Uterus (tissue), 4 donors: ENCODE results near the gene ARPC5L. TPM values are rescaled to one million over a fixed set of nuclear protein-coding genes. Genes with fewer than 3 reads are reported as not detected.
"Not testable (repeated sequence)": the region's sequence is repeated elsewhere in the genome, so short reads cannot be mapped to it uniquely, and the experiment has no call there.

Experiments
- DNase-seq, 2 donors: peaks; one replicate each; pipeline ENCODE4 v3.0.0-alpha.2; 2019 to 2020
- H3K27ac ChIP-seq, 2 donors: fragments of 200-600 bp; sonication (generic); 1 replicate in 1 of 2; 2 replicates in 1 of 2; pipeline ENCODE4 v1.5.1; 2016 to 2018
- H3K27me3 ChIP-seq, 2 donors: fragments of 200-600 bp; sonication (generic); one replicate each; pipeline ENCODE4 v1.5.1; 2018 to 2019; ENCODE audit warnings: control low read depth in 1 of 2
- H3K36me3 ChIP-seq, 2 donors: fragments of 200-600 bp; sonication (generic); one replicate each; pipeline ENCODE4 v1.5.1; 2019; ENCODE audit warnings: control low read depth in 1 of 2
- H3K4me1 ChIP-seq, 2 donors: fragments of 200-600 bp; sonication (generic); one replicate each; pipeline ENCODE4 v1.5.1; 2018 to 2019; ENCODE audit warnings: control low read depth in 1 of 2
- H3K4me3 ChIP-seq, 2 donors: fragments of 200-600 bp; sonication (generic); 1 replicate in 1 of 2; 2 replicates in 1 of 2; pipeline ENCODE4 v1.5.1; 2018 to 2019; ENCODE audit warnings: mild to moderate bottlenecking in 1 of 2
- H3K9me3 ChIP-seq, 2 donors: fragments of 200-600 bp; sonication (generic); one replicate each; pipeline ENCODE4 v1.5.1; 2019; ENCODE audit warnings: control low read depth in 1 of 2
- POLR2A ChIP-seq, 2 donors: fragments of 450-650 bp; IDR thresholded peaks; one replicate each; pipeline ENCODE4 v1.6.1; 2016; ENCODE audit warnings: antibody characterized with exemption in 2 of 2, mild to moderate bottlenecking in 1 of 2, moderate library complexity in 1 of 2
- intact Hi-C: fragments of 100-400 bp; cut with DNase I; formaldehyde crosslinking; loops from one replicate; pipeline ENCODE4 v1.15.1; 2023; ENCODE audit warnings: low total_unique reads
- total RNA-seq, 4 donors: library from RNA; depleted of rRNA in 3 of 4; stranded (reverse); fragments of >200 nt in 3 of 4; gene quantifications; one replicate each; pipeline versions ENCODE4 v1.1.0 to v1.2.4, GENCODE V29; 2014 to 2023
- TF ChIP-seq, protein P1 (sequence below), 4 experiments: fragments of 200-600 bp in 2 of 4; fragments of 450-650 bp in 2 of 4; sonication (generic) in 2 of 4; IDR thresholded peaks; one replicate each; pipeline ENCODE4 v1.5.1; 2016 to 2019; ENCODE audit warnings: antibody characterized with exemption in 4 of 4, mild to moderate bottlenecking in 2 of 4, moderate library complexity in 1 of 4
- donor health status: DM: yes; HTN: yes; CAD: no.

Gene ARPC5L
- total RNA-seq, 4 donors from 2014 or later: 1.0 to 18.3 (median 5.6) TPM

DNA sequence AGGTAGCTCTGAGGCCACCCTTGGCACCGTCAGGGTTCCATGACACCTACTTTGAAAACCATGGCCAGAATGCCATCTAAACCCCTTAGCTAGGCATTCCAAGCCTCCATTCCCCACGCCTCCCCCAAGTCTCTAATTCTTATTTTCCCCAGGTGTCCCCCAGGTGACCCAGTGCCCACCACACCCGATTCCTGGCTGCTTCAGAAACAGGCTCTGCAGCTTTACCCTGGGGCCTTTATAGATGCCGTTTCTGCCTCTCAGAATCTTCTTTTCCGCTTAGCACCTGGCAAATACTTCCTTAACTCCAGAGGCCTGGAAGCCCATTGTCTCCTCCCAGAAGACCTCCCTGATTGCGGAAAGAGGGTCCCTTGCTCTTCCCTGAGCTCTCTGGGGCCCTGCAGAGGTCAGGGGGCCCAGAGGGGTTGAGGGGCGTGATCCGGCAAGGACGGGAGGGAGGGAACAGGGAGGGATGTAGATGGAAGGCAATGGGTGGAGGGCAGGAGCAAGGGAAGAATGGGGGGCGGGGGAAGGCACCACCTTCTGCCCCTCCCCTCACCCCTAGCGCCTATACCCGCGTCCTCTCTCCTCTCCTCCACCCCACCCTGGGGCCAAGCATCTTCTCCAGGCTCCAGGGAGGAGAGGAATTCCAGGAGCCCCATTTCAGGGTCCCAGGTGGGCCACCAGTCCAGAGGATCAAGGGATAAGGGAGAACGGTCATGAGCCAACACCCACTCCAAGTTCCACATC lies 20.7 kb upstream of the ARPC5L start:
- Histone ChIP-seq H3K27me3 (no peaks in the 10 kb centered on the region), H3K4me1 (no peaks in the 10 kb centered on the region), H3K27ac (no peak overlapping the region), H3K9me3 (no peaks in the 10 kb centered on the region), H3K4me3 (no peak overlapping the region), H3K36me3 (no peaks in the 10 kb centered on the region)
- no peak for TF ChIP-seq POLR2A (IDR thresholded peaks at IDR 0.05)
- TF ChIP-seq, protein P1, sequence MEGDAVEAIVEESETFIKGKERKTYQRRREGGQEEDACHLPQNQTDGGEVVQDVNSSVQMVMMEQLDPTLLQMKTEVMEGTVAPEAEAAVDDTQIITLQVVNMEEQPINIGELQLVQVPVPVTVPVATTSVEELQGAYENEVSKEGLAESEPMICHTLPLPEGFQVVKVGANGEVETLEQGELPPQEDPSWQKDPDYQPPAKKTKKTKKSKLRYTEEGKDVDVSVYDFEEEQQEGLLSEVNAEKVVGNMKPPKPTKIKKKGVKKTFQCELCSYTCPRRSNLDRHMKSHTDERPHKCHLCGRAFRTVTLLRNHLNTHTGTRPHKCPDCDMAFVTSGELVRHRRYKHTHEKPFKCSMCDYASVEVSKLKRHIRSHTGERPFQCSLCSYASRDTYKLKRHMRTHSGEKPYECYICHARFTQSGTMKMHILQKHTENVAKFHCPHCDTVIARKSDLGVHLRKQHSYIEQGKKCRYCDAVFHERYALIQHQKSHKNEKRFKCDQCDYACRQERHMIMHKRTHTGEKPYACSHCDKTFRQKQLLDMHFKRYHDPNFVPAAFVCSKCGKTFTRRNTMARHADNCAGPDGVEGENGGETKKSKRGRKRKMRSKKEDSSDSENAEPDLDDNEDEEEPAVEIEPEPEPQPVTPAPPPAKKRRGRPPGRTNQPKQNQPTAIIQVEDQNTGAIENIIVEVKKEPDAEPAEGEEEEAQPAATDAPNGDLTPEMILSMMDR (IDR thresholded peaks at IDR 0.05): no peak
- intact Hi-C loops: no loop called here
- no peak for DNase-seq

DNA sequence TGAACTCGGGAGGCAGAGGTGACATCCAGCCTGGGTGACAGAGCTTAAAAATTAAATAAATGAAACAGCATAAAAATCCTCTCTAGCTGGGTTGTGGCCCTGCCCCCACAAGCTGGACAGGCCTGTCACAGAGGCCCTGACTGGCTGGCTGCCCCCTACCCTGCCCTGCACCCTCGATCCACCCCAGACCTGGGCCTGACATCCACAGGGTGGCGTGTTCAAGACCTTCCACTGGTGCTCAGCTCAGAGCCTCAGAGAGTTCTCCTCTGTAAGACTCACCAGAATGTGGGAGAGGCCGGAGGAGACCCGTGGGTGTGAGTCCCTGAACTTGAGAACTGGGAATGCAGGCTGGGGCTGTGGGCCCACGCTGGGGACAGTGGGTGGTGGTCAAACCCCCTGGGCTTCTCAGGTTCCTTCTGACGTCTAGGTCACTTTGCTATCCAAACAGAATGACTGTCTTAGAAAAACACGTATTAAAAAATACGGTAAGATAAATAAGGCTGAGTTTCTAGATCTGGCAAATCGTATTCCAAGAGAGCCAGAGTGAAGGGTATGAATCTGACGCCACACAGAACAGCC lies 18.4 kb upstream of the ARPC5L start:
- TF ChIP-seq, protein P1 (IDR thresholded peaks at IDR 0.05): no peak
- TF ChIP-seq POLR2A (IDR thresholded peaks at IDR 0.05): no peak
- Histone ChIP-seq H3K27me3 (no peaks in the 10 kb centered on the region), H3K4me3 (no peak overlapping the region), H3K36me3 (no peaks in the 10 kb centered on the region), H3K27ac (no peak overlapping the region), H3K9me3 (no peaks in the 10 kb centered on the region), H3K4me1 (no peaks in the 10 kb centered on the region)
- DNase-seq: no peak
- intact Hi-C loops: no loop called here

DNA sequence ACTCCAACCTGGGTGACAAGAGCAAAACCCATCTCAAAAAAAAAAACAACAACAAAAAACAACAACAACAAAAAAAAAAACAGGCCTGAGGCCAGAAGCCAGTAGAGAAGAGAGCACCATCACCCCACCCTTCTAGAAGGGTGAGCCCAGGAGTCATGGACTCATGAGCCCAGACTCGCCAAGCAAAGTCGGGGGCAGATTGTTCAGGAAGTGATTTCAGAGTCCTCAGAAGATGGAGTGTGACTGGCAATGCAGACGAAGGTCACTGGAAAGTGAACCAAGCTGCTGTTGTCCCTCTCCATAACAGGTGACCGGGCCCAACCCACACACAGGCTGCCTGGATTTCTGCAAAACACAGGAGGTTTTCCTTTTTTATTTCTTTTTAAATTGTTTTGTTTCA lies 17.6 kb upstream of the ARPC5L start:
- H3K4me1 ChIP-seq: no peaks in the 10 kb centered on the region
- H3K27me3 ChIP-seq: no peaks in the 10 kb centered on the region
- H3K9me3 ChIP-seq: no peaks in the 10 kb centered on the region
- H3K4me3 ChIP-seq: no peak overlapping the region
- TF ChIP-seq, protein P1 (IDR thresholded peaks at IDR 0.05): no peak
- TF ChIP-seq POLR2A (IDR thresholded peaks at IDR 0.05): no peak
- no peak overlapping the region for H3K27ac ChIP-seq
- intact Hi-C loops: no loop called here
- H3K36me3 ChIP-seq: no peaks in the 10 kb centered on the region
- DNase-seq: no peak

DNA sequence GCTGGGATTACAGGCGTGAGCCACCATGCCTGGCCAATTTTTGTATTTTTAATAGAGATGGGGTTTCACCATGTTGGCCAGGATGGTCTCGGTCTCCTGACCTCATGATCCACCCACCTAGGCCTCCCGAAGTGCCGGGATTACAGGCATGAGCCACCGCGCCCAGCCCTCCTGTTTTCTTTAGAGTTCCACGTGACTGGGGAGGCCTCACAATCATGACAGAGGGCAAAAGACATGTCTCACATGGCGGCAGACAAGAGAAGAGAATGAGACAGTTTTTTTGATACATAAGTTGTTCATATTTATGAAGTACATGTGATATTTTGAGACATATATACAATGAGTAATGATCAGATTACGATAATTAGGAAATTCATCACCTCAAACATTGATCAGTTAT lies 15.5 kb upstream of the ARPC5L start:
- intact Hi-C loops, H3K4me1 ChIP-seq, H3K4me3 ChIP-seq, H3K36me3 ChIP-seq, H3K27ac ChIP-seq, DNase-seq, H3K27me3 ChIP-seq, H3K9me3 ChIP-seq: not testable (repeated sequence)

DNA sequence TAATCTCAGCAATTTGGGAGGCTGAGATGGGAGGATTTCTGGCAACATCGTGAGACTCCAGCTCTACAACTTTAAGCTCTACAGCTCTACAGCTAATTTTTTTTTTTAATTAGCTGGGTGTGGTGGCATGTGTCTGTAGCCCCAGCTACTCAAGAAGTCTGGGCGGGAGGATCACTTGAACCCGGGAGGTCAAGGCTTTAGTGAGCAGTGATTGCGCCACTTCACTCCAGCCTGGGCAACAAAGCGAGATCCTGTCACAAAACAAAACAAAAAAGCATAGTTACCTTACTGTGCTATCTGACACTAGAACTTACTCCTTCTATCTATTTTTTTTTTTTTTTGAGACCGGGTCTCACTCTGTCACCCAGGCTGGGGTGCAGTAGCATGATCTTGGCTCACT lies 15.0 kb upstream of the ARPC5L start:
- no peak for DNase-seq
- intact Hi-C loops: no loop called here
- no peaks in the 10 kb centered on the region for H3K4me1 ChIP-seq
- H3K4me3 ChIP-seq: no peak overlapping the region
- H3K27ac ChIP-seq: no peak overlapping the region
- TF ChIP-seq, protein P1 (IDR thresholded peaks at IDR 0.05): no peak
- no peak for TF ChIP-seq POLR2A (IDR thresholded peaks at IDR 0.05)
- no peaks in the 10 kb centered on the region for H3K9me3 ChIP-seq
- no peaks in the 10 kb centered on the region for H3K36me3 ChIP-seq
- no peaks in the 10 kb centered on the region for H3K27me3 ChIP-seq
